T47D (cell line): ENCODE data around the gene PADI4.
"Not testable (repeated sequence)": the region's sequence is repeated elsewhere in the genome, so short reads cannot be mapped to it uniquely, and the experiment has no call there.

Source experiments
- DNase-seq, 2 experiments: peaks; one replicate each; pipeline versions ENCODE4 v3.0.0 to v3.0.0-alpha.2; 2011 to 2012; ENCODE audit warnings: low read depth in 1 of 2, low spot score in 1 of 2
- JUND ChIP-seq: IDR thresholded peaks from 2 replicates; pipeline ENCODE4 v1.6.1; 2012; ENCODE audit warnings: low read depth
- in situ Hi-C: cut with HindIII; loops from 2 replicates; pipeline ENCODE4 v1.10.0; 2016; ENCODE audit warnings: low sequenced_read_pairs, low pct_unique_long_range_greater_than_20kb

Gene PADI4

DNA sequence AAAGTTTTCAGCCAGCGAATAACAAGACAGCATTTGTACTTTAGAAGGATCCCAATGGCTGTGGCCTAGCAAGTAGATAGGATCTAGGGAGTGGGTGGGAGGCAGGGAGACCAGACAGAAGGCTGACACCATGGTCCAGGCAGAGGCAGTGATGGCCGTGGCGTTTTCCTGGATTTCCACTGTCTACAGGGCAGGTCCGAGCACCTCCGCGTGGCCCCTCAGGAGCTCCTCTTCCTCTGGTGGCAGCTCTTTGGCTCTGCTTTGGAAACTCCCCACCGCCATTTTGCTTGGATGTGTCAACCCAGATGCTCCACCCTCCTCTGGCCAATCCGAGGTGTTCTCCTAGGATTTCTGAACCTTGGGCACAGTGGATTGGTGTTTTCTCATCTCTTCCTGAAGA is 25.1 kb downstream of the PADI4 start:
- TF ChIP-seq JUND, result no peak
- no peak for DNase-seq
- in situ Hi-C loops, result no loop called here

DNA sequence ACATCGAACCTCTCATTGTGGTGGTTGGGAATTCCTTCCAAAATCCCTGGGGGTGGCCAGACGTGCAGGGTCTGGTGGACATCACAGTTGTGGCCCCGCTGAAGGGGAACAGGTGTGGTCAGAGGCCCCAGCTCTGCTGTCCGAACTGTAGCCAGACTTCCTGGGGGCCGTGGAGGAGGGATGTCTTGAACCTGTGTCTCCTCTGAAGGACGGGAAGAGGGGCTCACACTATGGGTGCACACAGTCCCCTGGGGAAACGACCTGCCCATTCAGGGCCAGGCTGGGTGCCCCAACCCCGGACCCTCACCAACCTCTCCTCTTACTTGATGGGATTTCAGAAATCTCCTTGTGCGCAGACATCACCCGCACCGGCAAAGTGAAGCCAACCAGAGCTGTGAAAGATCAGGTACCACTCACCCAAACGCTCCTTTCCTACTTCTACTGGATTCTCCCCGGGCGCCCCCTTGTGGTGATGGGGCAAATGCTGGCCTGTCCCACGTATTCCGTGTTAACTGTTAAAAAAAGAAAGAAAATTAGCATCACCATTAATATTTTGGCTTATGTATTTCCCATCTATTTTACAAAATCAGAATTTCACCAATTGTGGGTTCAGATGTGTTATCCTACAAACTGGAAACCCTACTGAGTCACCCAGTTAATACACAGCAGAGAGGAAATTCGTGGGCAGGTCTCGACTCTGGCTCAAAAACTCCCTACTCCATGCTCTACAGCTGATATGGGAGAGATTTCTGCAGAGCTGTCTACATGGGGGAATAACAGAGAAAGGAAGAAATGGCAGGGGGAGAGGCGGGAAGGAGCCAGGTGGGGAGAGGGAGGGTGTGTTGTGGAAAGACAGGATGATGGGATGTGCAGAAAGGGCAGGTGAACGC is 28.1 kb downstream of the PADI4 start:
- peak; percentile 34 to 80 for DNase-seq
- TF ChIP-seq JUND, result no peak
- in situ Hi-C loops, result no loop called here

DNA sequence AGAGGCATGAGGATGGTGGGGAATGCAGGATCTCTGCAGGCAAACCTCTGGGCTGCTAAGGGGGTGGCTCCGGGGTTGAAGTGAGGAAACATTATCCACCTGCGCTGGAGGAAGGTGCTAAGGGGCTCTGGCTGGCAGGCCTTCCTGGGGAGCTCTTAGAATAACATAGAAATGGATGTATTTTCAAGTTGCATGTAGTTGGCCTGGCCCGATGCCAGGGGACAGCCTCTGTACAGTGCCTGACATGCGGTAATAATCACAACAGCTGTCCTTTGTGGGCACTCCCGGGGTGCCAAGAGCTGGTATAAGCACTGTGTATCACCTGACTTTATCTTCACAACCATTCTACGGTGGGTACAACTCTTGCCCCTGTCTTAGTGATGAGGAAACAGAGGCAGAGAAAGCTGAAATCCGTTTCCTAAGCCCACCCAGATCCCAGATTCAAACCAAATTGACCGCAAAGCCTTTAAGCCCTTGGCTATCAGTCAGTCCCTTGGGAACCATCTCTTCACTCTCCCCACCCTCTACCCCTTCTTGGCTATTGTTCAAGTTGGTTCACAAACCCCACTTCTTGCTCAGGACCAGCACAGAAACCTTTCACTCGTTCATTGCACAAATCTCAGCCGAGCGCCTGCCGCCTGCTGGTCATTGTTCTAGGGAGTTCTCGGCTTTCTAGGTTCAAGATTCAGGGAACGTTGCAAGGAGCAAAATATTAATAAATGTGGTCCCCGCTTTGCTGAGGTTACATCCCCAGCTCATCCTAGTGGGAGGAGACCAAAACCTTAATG is 30.9 kb downstream of the PADI4 start:
- no peak for DNase-seq

DNA sequence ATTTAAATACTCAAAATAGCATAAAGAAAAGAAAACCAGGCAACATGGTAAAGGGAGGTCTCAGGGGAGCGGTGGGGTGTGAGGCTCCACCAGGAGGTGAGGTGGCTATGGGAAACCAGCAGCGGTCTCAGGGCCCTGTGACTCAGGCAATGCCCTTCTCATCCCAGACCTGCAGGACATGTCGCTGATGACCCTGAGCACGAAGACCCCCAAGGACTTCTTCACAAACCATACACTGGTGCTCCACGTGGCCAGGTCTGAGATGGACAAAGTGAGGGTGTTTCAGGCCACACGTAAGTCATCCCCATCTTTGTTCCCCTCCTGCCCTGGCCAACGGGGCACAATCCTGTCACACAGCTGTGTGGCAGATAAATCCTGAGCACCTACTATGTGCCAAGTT is 31.5 kb downstream of the PADI4 start:
- TF ChIP-seq JUND, result no peak
- DNase-seq, result no peak
- in situ Hi-C loops, result no loop called here

More for the DNA sequence above, 30.9 kb downstream of the PADI4 start:
- TF ChIP-seq JUND, result no peak
- in situ Hi-C loops, result no loop called here

DNA sequence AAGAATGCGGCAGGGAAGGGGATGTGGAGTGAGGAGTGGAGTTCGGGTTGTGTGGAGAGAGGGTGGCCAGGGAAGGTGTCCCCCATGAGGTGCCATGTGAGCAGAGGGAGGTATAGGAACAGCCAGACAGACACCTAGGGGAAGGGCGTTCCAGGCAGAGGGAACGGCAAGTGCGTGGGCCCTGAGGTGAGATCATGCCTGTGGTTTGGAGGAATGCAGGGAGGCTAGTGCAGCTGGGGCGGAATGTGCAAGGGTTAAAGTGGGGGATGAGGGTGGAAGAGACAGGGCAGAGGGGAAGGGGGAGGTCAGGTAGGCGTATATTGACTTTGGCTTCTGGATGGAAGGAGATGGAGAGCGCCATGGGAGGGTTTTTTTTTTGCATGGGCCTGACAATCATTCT is 32.4 kb downstream of the PADI4 start:
- DNase-seq, result peak in 1 of 2 experiments; percentile 80
- in situ Hi-C loops, result no loop called here
- TF ChIP-seq JUND, result no peak

DNA sequence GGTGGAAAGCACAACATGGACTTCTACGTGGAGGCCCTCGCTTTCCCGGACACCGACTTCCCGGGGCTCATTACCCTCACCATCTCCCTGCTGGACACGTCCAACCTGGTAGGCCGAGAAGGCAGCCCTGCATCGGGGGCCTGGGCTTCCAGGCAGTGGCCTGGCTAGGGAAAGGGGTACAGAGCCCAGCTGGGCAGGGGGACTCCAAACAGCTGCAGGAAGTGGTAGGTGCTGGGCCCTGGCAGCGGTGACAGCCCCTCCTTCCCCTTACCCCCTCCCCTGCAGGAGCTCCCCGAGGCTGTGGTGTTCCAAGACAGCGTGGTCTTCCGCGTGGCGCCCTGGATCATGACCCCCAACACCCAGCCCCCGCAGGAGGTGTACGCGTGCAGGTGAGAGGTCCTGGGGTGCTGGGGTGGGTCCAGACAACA is 34.0 kb downstream of the PADI4 start:
- in situ Hi-C loops, result no loop called here
- no peak for DNase-seq
- no peak for TF ChIP-seq JUND

DNA sequence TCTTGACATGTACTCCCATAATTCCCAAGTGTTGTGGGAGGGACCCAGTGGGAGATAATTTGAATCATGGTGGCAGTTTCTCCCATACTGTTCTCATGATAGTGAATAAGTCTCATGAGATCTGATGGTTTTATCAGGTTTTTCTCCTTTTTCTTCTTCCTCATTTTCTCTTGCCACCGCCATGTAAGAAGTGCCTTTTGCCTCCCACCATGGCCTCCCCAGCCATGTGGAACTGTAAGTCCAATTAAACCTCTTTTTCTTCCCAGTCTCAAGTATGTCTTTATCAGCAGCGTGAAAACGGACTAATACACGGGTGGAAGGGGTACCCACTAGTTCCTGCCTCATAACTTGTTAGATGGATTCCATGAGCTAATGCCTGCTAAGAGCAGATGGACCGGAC is 37.5 kb downstream of the PADI4 start:
- in situ Hi-C loops, DNase-seq: not testable (repeated sequence)

DNA sequence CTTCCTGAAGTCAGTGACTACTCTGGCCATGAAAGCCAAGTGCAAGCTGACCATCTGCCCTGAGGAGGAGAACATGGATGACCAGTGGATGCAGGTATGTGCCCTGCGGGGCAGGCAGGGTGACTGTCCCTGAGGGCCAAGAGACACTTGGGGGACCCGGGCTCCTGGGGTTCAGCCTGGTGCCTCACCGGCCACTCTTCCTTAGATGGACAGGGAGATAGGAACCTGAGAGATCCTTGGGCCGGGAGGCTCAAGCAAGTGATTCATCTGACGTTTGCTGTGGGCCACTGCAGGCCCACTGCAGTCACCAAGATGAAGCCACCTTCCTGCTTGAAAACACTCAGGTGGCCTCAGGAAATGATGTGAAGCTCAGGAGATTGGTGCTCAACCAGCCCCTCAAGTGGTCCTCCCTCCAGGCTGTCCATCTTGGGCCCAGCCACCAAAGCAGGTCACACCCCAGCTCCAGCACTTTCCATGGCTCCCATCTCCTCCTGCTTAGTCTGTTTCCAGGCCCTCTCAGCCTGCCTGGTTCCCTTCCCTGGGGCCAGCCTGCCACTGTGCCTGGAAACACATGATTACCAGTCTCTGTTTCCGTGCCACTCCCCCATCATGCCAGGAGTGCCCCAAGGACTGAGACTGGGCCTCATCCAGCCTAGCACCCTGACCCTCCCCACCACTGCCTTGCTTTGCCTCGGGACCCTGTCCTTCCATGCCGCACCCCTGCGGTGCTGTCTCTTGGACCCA is 38.2 kb downstream of the PADI4 start:
- in situ Hi-C loops, result no loop called here
- TF ChIP-seq JUND, result no peak
- DNase-seq, result no peak

DNA sequence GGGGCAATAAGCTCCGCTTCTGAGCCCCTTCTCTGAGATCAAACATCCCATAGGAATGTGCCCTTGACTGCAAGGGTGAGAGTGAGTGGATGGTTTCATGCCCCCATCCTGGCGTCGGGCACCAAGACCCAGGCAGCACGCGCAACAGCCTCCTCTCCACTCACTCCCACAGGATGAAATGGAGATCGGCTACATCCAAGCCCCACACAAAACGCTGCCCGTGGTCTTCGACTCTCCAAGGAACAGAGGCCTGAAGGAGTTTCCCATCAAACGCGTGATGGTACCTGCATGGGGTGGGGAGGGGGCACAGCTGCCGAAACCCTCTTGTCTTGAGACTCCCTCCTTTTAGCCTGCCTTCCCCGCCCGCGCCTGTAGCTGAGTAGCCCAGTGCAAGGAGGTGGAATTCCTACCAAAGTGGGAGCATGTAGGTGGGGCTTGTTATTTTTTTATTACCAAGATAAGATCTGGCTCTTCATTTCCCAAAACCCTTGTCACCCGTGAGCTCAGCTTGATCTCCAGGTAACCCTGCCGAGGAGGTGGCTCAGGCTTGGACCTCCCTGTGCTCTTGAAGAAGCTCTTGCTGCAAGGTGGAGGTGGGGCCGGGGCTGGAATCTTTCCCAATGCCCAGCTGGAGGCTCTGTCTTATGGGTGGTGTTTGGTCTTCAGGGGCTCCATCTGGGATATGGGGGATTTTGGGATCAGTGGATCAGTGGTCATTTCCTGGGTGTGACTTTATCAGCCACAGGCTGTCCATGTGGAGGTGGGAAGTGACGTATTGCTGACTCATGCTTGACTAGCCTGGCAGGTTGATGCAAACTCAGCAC is 40.0 kb downstream of the PADI4 start:
- in situ Hi-C loops, result no loop called here
- DNase-seq, result no peak

DNA sequence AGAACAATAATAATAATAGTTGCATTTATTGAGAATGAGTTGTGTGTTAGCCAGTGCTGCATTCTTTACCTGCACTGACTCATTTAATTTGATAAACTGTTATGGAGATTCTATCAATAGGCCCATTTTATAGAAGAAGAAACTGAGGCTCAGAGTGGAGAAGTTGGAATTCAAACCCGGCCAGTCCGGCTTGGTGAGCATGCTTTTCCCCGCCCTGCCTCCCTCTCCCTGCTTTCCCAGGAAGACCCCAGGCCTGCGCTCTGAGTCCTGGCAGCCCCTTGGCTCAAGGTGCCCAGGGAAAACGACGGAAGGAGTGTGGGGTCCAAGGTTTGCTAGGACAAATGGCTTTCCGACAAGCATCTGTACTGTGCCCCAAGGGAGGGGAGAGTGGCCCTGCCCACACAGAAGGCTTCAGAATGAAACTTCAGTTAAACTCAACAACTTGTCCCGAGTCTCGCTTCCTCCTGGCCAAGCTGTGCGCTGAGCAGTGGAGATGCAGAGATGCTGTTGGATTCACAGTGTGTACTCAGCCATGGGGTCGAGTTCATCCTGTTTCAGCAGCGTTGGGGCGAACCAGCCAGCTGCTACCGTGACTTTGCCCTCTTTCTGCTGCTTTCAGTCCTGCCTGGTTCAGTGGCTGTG is 40.7 kb downstream of the PADI4 start:
- in situ Hi-C loops, result no loop called here
- no peak for TF ChIP-seq JUND
- DNase-seq, result no peak

More for the DNA sequence above, 40.0 kb downstream of the PADI4 start:
- no peak for TF ChIP-seq JUND

DNA sequence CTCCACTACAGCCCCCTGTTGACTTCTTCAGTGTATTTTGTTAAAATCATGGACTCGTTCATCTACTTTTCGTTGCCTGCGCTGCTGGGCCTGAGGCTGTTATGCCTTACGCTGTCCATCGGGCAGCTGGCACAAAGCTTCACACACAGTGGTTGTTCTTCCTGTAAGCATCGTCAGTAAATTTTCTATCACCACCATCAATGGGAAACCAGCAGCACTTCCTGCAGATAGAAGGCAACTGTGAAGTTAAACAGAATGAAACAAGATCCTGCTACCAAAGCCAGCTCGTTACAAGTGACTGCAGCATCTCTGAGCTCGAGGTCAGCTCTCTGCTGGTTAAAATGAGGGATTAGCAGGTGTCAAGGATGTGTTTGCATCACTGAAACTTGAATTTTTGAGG is 42.1 kb downstream of the PADI4 start:
- no peak for DNase-seq
- in situ Hi-C loops, result no loop called here
- TF ChIP-seq JUND, result no peak

DNA sequence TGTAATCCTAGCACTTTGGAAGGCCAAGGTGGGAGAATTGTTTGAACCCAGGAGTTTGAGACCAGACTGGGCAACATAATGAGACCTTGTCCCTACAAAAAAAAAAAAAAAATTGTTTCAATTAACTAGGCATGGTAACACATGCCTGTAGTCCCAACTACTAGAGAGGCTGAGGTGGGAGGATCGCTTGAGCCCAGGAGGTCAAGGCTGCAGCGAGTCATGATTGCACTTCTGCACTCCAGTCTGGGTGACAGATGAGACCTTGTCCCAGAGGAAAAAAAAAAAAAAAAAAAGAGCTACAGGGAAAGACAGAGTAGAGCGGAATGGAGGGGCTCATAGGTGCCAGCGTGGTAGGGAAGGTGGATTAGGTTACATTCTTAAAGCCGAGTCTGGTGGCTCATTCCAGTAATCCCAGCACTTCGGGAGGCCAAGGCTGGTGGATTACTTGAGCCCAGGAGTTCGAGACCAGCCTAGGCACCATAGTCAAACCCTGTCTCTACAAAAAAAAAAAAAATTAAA is 43.0 kb downstream of the PADI4 start:
- in situ Hi-C loops, result no loop called here
- no peak for DNase-seq
- TF ChIP-seq JUND, result no peak
